Stimulated activated CD8-positive, alpha-beta memory T cell treated with anti-CD3 and anti-CD28 coated beads, Interleukin-15, amount 100 ng/mL, for 24 hours (primary cell): Measurements from ENCODE around the gene COL25A1.
"Not testable (repeated sequence)": the region's sequence is repeated elsewhere in the genome, so short reads cannot be mapped to it uniquely, and the experiment has no call there.

Source experiments
- DNase-seq: peaks from one replicate; pipeline ENCODE4 v3.0.0-alpha.2; 2020; ENCODE audit warnings: low read depth

The COL25A1 gene

DNA sequence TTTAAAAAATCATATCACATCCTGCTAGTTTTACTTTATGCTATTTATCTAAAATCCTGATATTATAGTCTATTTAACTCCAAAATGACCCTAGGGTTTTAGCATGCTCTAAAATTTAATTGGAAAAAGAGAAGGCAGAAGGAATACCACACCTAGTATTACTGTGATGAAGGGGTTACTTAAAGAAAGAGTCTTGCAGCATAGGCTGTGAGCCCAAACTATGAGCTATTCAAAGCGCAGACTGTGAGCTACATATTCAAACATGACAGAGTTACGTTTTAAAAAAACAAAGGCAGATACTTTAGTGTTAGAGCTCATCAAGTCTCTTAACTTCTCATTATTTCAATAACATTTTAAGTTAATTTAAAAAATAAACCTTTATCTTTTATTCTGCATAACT, 291.9 kb downstream of the COL25A1 start:
- no peak for DNase-seq

DNA sequence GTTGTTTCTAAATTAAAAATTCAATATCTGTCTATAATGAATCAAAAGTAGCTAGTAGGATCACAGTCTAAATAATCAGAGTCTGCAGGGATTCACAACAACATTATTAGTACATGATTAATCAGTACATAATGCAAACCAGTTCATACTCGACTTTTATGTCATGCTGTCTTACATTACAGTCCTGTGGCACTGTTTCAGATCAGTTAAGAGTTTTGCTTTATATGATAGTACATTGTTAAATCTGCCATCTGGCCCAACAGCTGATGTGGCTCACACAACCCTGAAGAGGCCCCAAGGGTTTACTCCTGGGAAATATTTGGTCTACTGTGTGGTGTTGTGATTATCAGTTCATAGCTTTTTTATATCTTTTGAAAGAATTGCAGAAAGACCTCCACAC, 292.5 kb downstream of the COL25A1 start:
- DNase-seq, result no peak

DNA sequence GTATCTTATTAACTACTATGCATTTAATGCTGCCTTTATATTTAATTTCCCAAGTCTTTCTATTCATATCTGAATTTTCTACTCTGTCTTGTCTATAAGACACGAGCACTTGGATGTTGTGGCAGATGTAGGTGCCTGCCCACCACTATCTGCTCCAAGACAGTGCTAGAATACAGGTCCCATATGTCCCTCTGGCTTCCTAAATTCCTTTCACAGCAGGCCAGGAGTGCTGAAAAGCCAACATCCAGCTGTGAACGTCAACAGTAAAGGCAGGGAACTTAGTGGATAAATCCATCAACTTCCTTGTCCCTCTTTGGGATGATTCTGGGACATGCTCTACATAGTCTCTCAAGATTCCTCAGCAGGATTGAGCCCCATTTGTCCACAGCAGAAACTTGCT, 294.5 kb downstream of the COL25A1 start:
- DNase-seq, result no peak

DNA sequence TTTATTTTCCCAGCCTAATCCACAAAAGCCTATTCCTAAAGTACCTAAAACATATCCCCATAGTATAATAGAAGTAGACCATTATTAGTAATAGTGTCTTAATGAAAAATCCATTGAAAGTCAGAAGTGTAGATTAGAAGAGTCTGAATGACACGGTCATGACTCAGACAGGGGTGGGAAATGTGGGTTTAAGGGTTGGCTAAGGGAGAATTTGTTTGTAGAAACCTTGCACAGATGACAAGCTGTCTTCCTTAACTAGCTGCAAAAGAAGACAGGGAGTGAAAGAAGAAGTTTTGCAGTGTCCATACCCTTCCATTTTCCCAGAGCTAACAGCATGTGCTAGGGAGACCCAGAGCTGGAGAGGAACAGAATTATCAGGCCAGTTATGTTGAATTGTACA, 296.9 kb downstream of the COL25A1 start:
- no peak for DNase-seq

DNA sequence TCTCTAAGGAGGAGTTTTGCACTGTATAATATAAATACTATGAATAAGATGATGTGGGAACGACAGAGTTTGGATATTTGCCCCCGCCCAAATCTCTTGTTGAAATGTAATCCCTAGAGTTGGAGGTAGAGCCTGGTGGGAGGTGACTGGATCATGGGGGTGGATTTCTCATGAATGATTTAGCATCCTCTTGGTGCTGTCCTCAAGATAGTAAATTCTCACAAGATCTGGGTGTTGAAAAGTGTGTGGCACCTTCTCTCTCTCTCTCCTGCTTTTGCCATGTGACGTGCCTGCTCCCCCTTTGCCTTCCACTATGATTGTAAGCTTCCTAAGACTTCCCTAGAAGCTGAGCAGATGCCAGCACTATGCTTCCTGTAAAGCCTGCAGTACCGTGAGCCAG, 298.0 kb downstream of the COL25A1 start:
- DNase-seq, result no peak

DNA sequence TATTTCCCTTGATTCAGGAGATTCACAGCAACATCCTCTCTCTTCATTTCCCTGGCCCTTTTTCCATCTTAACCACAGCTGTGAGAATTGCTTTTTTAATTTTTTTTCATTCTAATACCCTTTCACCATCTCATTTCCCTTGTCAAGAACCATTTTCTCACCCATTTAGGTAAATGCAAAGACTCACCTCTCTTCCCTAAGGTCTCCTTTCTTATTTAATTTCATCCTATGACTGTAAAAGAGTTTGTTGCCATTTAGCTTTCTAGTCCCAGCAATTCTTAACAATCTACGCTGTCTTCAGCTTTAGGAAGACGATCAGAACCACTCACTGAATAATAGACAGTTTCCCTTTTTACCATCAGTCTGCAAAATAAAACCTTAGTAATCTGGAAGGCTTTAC, 298.5 kb downstream of the COL25A1 start:
- no peak for DNase-seq

DNA sequence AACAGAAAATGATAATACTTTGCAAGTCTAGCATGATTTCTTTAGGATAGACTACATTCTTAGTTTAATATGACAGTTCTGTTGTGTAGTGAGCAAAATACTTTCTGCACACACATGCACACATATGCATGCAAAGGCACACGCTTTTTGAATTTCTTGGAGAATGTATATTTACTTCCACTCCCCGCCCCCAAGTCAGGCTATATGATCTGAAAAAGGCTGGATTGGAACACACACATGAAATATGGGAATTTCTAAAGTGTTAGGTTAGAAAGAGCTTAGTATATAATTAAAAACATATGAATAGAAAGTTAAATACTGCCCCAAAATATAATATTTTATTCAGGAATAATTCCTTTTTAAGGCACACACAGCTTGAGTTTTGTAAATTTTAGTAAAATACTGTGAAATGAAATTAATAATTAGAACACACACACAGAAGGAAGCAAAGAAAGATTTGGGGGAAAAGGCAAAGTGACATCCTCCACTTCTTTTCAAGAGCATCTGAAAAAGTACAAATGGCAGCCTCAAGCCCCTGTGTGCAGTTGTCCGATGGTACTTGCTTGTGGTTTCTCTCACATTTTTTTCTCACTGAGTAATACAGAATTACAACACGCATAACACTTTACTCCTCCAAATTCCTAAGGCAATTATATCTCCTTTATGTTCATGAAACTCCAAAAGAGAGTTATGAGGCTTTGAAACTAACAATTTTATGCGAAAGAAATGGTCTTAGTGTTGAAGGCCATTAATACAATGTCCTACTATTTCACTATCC, 310.7 kb downstream of the COL25A1 start:
- DNase-seq, result no peak

DNA sequence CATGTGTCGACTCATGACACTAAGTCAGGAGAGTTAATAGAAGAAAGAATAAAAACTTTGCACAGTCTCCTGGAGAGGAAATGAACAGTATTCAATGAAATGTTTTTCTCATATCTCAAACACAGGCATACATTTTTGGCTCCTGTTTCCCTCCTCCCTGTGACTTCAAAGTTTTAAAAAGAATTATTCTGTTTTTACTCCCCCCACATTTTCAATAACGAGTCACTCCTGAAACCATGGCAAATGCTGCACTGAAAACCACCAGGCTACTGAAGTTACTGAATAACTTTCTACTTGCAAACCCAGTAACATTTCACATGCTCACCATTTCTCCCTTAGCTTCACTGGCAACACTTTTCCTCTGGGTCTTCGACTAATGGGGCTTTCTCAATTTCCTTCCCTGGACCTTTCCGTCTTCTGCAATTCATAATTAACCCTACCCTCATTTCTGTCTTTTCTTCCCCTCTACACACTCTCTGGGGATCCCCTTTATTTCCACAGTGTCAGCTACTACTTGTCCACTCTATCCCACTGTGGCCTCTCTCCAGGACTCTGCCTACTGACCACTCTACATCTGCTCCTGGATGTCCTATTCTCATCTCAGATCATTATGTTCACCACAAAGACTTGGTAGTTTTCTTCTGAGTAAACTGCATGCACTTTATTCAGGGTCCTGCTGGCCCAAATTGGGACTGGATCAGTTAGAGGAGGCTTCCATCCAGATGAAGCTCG, 313.8 kb downstream of the COL25A1 start:
- DNase-seq, result no peak

DNA sequence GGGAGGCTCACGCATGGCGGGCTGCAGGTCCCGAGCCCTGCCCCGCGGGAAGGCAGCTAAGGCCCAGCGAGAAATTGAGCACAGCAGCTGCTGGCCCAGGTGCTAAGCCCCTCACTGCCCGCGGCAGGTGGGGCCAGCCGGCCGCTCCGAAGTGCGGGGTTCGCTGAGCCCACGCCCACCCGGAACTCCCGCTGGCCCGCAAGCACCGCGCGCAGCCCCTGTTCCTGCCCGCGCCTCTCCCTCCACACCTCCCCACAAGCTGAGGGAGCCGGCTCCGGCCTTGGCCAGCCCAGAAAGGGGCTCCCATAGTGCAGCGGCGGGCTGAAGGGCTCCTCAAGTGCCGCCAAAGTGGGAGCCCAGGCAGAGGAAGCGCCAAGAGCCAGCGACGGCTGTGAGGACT, 318.0 kb downstream of the COL25A1 start:
- not testable (repeated sequence) for DNase-seq

DNA sequence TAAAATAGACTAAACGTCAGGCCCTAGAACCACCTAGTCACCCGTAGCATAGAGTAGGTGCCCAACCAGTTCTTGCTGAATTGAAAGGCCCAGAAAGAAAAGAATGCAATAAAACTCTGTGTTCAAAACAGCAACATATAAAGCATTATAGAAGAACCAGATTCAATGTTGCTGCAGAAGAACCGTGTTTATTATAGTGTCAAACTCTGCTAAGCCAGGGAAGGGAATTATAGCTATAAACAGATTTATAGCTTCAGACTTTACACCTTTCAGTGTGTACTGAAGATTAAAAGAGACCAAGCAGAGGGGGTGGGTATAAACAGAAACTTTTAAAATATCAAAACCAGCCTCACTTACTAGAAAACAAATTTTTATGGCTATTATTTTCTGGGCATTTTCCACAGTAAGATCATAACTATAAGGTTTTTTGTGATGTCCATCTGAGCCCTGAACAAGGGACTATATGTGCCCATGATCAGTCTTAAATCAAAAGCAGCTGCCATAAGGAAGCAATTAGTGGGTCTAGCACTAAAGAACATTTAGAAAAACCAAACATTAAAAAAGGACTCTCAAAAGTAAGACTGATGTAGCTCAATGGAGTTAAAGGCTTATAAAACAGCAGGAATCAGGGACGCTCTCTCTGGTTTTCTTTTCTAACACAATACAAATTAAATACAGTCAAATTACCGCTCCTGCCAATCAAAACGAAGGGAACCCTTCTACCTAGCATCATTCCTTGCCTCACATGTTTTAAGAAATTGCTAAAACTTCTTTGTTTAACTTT, 319.9 kb downstream of the COL25A1 start:
- DNase-seq, result no peak

DNA sequence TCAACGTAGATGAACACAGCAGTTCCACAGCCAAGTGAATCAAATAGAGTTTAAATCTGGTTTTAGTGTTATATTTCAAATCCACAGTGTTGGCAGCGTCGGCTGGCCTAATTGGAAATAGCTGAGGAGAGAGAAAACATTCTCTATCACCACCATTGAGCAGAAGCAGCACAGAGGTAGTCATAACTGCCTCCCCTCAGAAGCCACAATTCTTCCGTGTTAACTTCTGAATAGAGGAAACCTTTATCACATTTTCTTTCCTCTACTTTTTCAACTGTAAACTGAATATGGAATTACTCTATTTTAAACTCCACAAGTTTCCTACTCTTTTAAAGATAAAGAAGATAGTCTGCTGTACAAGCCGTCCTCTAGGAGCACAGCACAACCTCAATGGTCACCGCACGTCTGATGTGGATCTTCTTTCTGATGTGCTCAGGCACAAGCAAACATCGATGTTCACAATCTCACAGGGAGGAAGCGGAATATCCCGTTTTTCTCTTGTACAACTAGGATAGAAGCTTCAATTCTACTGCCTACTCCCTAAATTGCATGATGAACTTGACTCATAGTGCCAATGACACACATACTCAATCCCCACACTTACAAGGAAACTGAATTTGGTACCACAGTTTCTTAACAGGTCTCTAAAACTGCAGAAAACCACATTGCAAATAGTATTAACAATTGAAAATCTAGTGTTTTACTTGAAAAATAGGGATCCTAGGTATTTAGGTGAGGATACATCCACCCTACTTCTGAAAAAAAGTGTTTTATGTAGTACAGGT, 321.8 kb downstream of the COL25A1 start:
- no peak for DNase-seq

DNA sequence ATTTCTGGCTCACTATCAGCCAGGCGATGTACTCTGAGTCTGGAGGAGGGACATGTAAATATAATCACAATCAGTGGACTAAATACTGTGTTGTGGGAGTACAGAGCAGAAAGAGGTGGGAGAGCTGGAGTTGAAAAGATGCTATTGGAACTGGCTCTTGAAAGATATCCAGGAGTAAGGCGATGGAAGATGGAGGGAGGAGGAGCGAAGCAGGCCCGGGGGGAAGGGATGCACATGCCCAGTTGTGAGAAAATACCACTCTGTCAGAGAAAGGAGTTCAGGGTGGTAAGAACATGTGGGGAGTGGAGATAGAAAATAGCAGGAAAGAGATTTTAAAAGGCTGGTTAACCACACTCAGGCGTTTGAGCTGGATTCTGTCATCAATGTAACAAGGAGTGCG, 322.7 kb downstream of the COL25A1 start:
- no peak for DNase-seq

DNA sequence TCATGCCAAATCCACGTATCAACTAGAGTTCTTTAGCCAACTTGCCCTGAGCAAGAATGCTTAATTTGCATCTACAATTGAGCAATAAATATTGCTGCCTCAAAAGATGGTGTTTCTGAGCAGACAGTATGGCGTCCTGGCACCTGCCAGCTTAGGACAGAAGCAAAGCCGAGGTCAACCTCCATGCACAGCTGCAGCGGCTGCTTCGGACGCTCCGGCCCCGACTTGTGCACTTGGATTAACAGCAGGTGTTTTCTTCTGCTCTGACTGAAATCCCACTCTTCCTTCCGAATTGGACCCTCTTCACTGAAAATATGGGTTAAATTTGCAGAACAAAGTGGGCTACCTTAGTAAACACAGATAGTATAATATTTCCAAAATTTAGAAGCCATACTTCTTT, 324.4 kb downstream of the COL25A1 start:
- no peak for DNase-seq

DNA sequence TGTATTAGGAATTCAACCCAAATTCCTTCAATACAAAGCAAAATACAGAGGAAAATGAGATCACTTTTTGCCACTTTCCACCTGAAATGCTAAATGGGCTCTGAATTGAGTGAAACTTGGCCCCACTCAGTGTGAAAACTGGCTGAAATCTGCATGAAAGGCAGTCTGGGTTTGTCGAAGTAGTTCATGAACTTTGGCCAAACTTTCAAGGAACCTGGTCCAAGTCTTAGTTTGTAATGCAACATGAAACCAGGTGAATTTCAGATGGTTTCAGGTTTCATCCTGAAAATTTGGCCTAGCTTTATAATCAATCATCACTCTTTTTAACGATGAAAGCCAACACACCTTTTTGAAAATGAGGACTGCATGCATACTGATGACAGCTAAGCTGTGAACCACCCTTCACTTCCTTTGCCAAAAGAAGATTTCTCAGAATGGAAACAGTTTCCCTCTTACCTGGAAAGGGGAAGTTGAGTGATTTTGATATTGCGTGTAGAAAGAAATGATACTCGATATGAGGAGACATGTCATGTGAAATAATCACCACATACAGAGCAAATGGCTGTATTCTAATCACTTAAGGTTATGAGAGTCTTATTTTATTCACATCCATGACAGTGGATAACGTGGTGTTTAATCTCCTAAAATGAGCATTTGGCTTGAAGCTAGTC, 329.7 kb downstream of the COL25A1 start:
- no peak for DNase-seq

DNA sequence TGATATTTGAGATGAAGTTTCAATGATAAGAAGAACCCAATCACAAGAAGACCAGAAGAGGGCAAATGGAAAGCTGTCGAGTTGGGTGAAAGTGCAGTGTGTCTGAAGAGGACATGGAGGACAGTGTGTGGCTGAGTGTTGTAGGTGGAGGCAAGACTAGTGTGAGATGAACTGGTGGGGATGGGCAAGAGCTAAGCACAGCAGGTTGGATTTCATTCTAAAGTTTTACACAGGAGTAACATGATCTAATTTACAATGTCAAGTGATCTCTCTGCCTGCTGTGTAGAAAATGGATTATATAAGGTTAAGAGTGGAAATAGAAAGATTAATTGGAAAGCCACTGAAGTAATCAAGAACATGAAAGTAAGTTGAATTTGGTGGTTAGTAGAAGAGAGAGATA, 331.0 kb downstream of the COL25A1 start:
- no peak for DNase-seq

DNA sequence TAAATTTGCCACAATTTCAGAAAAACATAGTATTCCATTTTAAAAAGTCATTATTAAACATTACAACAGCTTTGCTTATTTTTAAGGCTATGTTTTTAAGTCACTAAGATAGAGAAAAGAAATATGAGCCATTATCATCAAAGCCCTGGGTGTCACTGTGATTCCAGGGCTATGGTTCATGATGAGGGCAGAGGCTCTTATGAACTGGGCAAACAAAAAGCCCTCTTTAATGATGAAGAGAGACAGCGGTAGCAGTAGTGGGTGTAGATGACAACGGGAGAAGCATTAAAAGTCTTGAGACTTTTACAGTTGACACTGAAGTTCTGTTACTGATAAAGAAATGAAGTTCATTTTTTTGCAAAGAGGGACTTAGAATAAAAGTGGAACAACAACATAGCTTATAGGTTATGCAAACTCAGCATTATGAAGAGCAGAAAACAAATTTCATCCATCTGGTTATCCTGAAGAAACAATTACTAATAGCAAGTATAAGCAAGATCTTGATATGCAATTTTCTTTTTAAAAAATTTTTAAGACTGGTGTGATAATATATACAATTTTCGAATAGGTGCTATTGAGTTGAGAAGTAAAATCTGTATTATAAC, 336.9 kb downstream of the COL25A1 start:
- DNase-seq, result no peak

DNA sequence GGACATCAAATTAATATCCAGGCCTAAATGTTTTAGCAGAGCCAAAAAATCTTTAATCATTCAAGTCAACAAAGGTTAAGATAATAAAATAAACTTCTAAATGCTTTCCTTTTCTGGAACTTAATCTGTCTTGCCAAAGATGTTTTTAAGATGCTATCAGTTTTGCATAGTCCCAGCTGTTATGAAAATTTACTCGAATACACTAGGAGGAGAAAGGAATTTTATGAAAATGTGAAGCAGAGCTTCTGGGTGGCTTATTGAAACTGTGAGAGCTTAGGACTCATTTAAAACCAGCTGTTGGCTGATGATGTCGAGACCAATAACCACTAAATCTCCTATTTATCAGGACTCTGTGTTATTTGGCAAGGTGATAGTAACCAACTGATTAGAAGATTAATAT, 337.4 kb downstream of the COL25A1 start:
- DNase-seq, result no peak

DNA sequence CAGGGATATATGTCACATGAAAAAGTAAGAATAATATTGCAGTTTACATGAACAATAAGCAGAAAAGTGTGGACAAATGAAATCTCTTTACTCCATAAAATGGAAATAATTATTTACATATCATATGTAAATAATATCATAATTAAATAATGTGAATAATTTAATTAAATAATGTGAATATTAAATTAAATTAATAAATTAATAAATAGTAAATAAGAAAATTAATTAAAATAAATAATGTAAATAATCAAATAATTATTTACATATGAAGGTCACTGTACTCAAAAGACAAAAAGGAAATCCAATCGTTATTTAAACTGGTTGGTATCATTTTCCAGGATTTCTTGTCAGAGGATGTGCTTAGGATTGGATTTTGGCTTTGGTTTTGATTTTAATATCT, 338.5 kb downstream of the COL25A1 start:
- DNase-seq, result no peak

DNA sequence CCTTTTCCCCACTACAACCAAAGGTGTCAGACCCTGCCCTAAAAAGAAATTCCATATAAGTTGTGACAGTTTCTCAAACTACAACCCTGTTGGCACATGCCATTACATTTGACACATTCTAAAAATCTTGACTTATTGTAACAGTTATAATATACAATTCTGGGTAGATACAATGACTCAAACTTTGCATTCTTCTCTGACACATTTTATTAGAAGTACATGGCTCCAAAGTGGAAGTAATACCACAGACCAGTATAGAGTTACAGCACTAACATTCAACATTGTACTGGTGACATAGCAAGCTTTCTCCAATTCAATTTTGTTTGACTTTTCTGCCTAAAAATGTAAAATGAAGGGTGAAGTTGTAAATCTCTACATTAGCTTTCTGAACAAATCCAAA, 343.0 kb downstream of the COL25A1 start:
- no peak for DNase-seq

DNA sequence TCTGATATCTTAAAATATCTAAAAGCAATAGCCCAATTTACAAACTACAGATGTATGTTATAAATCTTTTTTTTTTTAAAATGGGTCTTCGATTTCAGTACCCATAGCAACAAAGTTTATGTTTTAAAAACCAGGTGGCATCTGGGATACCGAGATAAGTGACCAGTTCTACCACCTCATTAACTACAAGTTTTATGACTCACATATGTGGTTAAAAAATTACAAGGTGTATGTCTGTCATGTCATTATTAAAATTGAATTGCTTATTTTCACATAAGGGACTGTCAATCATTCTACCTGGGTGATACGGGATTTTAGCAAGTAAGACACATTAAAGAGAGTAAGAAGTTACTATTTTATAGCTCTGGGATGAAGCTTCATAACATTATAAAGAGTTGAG, 347.6 kb downstream of the COL25A1 start:
- DNase-seq, result no peak

DNA sequence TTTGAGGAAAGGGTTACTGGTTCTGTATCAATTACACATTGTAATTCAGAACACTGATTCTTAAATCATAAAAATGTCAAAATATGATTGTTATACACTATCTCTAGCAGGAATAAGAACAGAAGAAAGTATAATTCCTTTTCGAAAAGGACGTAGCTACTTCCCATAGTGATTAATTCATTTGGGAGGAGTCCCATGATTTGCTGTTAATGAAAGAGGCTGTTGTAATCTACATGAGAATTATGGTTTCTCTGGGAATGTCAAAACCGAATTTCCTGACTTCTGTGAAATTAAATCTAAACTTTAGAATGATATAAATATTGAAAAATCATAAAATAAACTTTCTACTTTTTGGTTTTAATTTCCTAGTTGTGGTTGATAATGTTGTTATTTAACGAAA, 348.5 kb downstream of the COL25A1 start:
- no peak for DNase-seq
